Hippocampal formation (tissue), 2 donors: ENCODE measurements around the gene PTPMT1.

ENCODE experiments used
- DNase-seq, 2 donors: peaks; one replicate each; lab custom pipeline; 2025; lab: John Stamatoyannopoulos, UW

The PTPMT1 gene

DNA sequence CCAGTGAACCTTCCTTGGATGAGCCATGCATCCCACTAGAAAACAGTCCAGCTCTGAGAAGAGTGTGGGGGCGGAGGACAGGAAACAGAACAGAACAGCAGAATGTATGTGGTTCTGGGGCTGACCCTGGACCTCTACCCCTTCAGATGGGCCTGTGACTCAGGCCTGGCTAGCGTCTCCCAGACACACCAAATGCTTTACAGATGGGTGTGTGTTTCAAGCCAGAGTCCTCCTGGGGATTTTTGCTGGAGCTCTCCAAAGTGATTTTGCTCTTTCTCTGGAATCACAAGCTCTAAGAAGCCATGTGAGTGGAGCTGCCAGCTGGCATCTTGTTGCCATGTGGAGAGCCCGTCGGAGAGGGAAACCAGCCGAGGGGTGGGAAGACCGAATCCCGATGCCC is 42.0 kb downstream of the PTPMT1 start:
- DNase-seq, result peak in 1 of 2 donors; percentile 49

GRCh38 chr11:47609675-47610074 is 44.3 kb downstream of the PTPMT1 start:
- no peak for DNase-seq

DNA sequence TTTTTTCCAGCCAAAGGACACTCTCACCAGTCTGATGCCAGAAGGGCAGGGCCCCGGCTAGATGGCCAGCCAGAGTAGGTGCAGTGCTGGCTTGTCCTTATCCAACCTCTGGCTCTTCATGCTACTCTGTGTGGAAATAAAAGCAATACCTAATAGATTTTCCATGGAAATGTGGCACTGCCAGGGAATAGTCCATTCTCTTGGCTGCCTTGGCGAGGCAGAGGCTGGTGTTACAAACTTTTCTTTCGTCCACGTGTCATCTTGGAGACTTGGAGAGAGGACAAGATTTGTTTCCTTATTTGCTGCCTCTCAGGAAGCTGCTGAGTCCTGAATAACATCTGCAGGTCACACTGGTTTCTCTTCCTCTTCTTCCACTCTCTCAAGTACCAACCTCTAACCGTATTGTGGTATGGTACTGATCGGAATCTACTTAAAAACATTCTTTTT is 46.0 kb downstream of the PTPMT1 start:
- no peak for DNase-seq

DNA sequence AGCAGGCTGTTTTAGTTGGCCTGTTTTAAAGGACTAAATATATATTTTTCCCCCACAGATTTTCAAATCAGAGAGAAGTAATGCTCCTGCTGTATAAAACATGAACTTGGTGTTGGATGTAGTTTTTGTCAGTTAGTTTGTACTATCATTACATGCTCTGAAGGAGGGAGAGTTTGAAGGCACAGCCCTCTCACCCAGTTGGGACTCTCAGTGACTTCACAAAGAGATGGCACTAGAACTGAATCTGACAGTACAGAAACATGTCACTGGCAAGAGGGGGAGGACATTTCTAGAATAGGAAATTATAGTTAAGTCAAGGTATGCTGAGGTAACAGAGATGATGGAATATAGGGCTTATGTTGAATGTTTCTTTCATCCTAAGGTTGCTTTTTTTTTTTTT is 49.9 kb downstream of the PTPMT1 start:
- no peak for DNase-seq

- DNase-seq, result peak; percentile 33 to 69
Measured at GRCh38 chr11:47616726-47617416, 51.5 kb downstream of the PTPMT1 start.

GRCh38 chr11:47617417-47617809 is 52.0 kb downstream of the PTPMT1 start:
- DNase-seq, result no peak

DNA sequence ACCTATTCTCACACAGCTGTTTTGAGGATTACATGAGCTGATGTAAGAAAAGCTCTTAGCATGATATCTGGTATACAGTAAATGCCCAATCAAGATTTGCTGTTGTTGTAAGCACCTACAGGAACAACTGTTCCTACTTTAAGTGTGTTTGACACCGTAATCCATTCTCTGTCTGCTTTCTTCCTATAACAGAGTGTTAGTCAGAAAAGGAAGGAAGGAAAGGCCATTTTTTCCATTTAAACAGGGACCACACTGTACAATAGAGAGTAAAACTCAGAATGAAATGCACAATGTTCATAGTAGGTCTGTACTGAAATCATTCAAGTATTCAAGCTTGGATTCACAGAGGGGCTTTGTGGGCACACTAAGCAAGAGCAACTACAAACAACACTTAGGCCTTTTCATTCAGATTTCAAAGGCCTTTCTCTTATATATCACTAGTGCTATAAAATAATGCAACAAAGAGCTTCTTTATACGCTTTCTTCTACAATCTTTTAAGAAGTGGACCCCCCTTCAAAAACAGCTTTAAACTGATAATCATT is 55.5 kb downstream of the PTPMT1 start:
- no peak for DNase-seq
